Upper lobe of right lung (tissue), 1 donor: ENCODE results near the gene CHRD. TPM values are rescaled to one million over a fixed set of nuclear protein-coding genes. Genes with fewer than 3 reads are reported as not detected.

Source experiments
- ATAC-seq: fragments of 200-7000 bp; cut with Tn5 transposase; one replicate; pipeline ENCODE4 v1.9.1; 2020; ENCODE audit warnings: mild to moderate bottlenecking, moderate library complexity
- DNase-seq: peaks from one replicate; pipeline ENCODE4 v3.0.0-alpha.2; 2020
- H3K27ac ChIP-seq: fragments of 200-600 bp; one replicate; pipeline ENCODE4 v1.8.0; 2022
- H3K27me3 ChIP-seq: fragments of 200-600 bp; one replicate; pipeline ENCODE4 v1.8.0; 2022; ENCODE audit warnings: mild to moderate bottlenecking
- H3K36me3 ChIP-seq: fragments of 200-600 bp; one replicate; pipeline ENCODE4 v1.8.0; 2022
- H3K4me1 ChIP-seq: fragments of 200-600 bp; one replicate; pipeline ENCODE4 v1.8.0; 2022
- H3K4me3 ChIP-seq: fragments of 200-600 bp; one replicate; pipeline ENCODE4 v1.8.0; 2022; ENCODE audit warnings: mild to moderate bottlenecking
- H3K9me3 ChIP-seq: fragments of 200-600 bp; one replicate; pipeline ENCODE4 v1.8.0; 2022
- intact Hi-C: fragments of 100-400 bp; cut with DNase I; formaldehyde crosslinking; loops from one replicate; pipeline ENCODE4 v1.11.0; 2022
- total RNA-seq: library from RNA; stranded (reverse); fragmentation: NEBNext Ultra II Directional; extraction: Animal tissue kit (Norgen Biotek cat#: 25700); gene quantifications from one replicate; pipeline ENCODE4 v1.2.1, GENCODE V29; 2021
- TF ChIP-seq, protein P1 (sequence below): fragments of 200-600 bp; IDR thresholded peaks from one replicate; pipeline ENCODE4 v1.8.0; 2022; ENCODE audit warnings: antibody characterized with exemption
- donor health status: DM: no; HTN: yes; CAD: no; lungs with severe emphysema.

CHRD gene
- total RNA-seq, 1 donor from 2014 or later: 5.3 TPM

DNA sequence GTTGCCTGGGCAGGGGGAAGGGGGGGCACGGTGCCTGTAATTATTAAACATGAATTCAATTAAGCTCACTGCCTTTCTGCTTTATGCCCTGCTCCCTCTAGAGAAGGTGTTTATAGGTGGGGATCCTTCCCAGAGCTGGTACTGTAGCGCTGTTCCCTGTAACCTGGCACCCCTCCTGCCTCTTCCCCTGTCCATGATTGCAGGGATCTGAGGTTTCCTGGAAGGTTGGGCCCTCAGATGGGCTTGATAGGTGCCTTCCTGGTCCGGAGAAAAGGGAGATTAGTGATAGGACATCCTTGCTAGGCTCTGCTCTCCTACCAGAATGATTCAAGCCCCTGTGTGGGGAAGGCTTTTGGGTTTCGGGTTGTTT, 44.6 kb upstream of the CHRD start:
- Histone ChIP-seq H3K36me3 (peaks cover 50% of the 10 kb centered on the region), H3K27ac (peak overlapping the region; percentile 89), H3K4me1 (peaks cover 26% of the 10 kb centered on the region), H3K27me3 (no peaks in the 10 kb centered on the region), H3K9me3 (no peaks in the 10 kb centered on the region), H3K4me3 (peak overlapping the region; percentile 72)
- TF ChIP-seq, protein P1, sequence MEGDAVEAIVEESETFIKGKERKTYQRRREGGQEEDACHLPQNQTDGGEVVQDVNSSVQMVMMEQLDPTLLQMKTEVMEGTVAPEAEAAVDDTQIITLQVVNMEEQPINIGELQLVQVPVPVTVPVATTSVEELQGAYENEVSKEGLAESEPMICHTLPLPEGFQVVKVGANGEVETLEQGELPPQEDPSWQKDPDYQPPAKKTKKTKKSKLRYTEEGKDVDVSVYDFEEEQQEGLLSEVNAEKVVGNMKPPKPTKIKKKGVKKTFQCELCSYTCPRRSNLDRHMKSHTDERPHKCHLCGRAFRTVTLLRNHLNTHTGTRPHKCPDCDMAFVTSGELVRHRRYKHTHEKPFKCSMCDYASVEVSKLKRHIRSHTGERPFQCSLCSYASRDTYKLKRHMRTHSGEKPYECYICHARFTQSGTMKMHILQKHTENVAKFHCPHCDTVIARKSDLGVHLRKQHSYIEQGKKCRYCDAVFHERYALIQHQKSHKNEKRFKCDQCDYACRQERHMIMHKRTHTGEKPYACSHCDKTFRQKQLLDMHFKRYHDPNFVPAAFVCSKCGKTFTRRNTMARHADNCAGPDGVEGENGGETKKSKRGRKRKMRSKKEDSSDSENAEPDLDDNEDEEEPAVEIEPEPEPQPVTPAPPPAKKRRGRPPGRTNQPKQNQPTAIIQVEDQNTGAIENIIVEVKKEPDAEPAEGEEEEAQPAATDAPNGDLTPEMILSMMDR: no peak
- intact Hi-C loops: no loop called here
- no peak for DNase-seq
- no peak for ATAC-seq

GRCh38 chr3:184335661-184336546, 44.0 kb upstream of the CHRD start:
- ATAC-seq: peak; percentile 83
- H3K36me3 ChIP-seq: peaks cover 44% of the 10 kb centered on the region
- H3K4me3 ChIP-seq: peak overlapping the region; percentile 72
- peak overlapping the region; percentile 89 for H3K27ac ChIP-seq
- H3K27me3 ChIP-seq: no peaks in the 10 kb centered on the region
- peak; percentile 94 for DNase-seq
- H3K4me1 ChIP-seq: peaks cover 26% of the 10 kb centered on the region
- no peaks in the 10 kb centered on the region for H3K9me3 ChIP-seq
- intact Hi-C loops: no loop called here
- TF ChIP-seq, protein P1: no peak

DNA sequence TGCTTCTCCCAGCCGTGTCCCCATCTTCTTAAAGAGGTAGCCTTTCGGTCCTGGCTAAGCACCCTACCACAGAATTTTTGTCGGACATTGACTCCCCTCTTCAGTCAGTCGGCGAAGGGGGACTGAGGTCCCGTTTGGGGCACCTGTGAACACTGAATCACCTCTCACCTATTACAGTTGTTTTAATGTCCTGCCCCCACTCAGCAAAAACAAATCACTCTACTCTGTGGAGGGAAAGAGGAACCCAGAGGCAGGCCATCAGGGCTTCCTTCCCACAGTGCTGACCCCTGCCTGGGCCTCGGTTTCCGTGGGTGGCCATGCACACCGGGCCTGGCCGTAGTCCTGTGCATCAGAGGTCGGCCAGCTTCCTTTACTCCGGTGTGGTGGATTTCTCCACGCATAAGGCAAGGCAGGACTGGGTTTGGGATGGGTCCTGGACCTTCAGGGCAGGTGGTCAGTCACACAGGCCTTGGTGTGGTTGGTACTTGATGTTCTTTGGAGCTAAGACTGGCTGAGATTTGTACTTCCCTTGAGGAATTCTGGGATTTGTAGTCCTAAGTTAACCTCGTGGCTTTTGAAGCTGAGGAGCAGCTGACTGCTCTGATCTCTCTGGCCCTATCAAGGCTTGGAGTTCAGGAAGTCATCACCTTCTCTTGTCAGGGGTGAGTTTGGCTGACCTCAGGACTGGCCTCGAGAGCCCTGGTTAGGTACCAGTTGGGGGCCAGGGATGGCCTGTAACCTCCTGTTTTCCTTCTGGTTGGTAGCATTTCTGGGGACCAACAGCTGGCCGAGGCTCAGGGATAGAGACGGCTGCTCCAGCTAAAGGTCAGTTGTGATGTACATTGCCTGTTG, 43.1 kb upstream of the CHRD start:
- Histone ChIP-seq H3K27me3 (no peaks in the 10 kb centered on the region), H3K4me3 (peak overlapping the region; percentile 72), H3K27ac (peak overlapping the region; percentile 89), H3K36me3 (peaks cover 39% of the 10 kb centered on the region), H3K4me1 (peaks cover 26% of the 10 kb centered on the region), H3K9me3 (no peaks in the 10 kb centered on the region)
- intact Hi-C loops: no loop called here
- ATAC-seq (peak; percentile 18), DNase-seq (no peak)
- TF ChIP-seq, protein P1: no peak

- Histone ChIP-seq H3K4me3 (peak within 1 kb of the TSS; percentile 72), H3K4me1 (peaks cover 26% of the 10 kb centered on the region), H3K27me3 (no peaks in the 10 kb centered on the region), H3K36me3 (peaks cover 39% of the 10 kb centered on the region), H3K9me3 (no peaks in the 10 kb centered on the region), H3K27ac (peak within 1 kb of the TSS; percentile 89)
- DNase-seq (no peak), ATAC-seq (no peak)
- intact Hi-C loops: no loop called here
- TF ChIP-seq, protein P1: no peak
Measured at GRCh38 chr3:184337399-184337714, 42.5 kb upstream of the CHRD start, which contains the start of gene FAM131A. TSS of gene FAM131A (plus strand) at chr3:184337600. CDS start at chr3:184337631, 31 bp downstream.

DNA sequence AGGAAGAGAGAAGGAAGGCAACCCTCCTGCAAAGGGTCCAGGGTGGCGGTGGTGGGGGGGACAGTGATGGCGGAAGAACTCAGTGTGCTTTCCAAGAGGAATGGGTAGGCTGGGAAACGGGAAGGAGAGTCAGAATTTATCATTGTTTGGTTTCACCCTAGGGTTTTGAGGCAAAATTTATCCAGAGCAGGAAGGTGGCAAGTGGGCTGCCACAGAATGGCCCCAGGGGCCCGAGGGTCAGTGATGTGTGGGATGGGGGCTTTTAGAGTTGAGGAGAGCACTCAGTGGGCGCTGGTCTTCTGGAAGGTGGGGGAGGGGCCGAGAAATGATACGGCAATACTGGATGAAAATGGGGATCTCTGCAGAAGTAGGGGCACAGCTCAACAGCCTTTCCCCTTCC, 41.9 kb upstream of the CHRD start:
- Histone ChIP-seq H3K27me3 (no peaks in the 10 kb centered on the region), H3K4me3 (no peak overlapping the region), H3K4me1 (peaks cover 26% of the 10 kb centered on the region), H3K9me3 (no peaks in the 10 kb centered on the region), H3K36me3 (peaks cover 37% of the 10 kb centered on the region), H3K27ac (peak overlapping the region; percentile 89)
- DNase-seq: no peak
- intact Hi-C loops: no loop called here
- no peak for ATAC-seq
- TF ChIP-seq, protein P1: no peak
